ENCODE results near the gene CDKN2C.
A peak's percentile ranks its signal among the peaks of the same experiment; 100 is the strongest.

The CDKN2C gene

GRCh38 chr1:50976111-50976889, 6.3 kb downstream of the CDKN2C start:
- H3K23ac ChIP-seq (ENCODE audit: low read length), result no peak overlapping the region
- H4K5ac ChIP-seq (ENCODE audit: low read length), result no peak overlapping the region
- H4K8ac ChIP-seq (ENCODE audit: low read depth, low read length), result no peak overlapping the region
- no CpG with 5 or more reads among the region's 19 CpGs for WGBS (ENCODE audit: extremely low coverage, insufficient coverage, low lambda C conversion rate)
- H3K79me2 ChIP-seq (ENCODE audit: control insufficient read depth, insufficient read depth, low read length), result no peaks in the 10 kb centered on the region
- H3K9ac ChIP-seq (ENCODE audit: low read length), result no peak overlapping the region
- H3K4me2 ChIP-seq (ENCODE audit: low read length), result no peak overlapping the region
- no peak overlapping the region for H3K27ac ChIP-seq (ENCODE audit: low read depth, low read length)
- no peak overlapping the region for H2BK120ac ChIP-seq (ENCODE audit: low read depth, low read length)
- peaks cover 30% of the 10 kb centered on the region for H3K27me3 ChIP-seq (ENCODE audit: insufficient read depth, low read length, poor library complexity)
- H3K36me3 ChIP-seq (ENCODE audit: control insufficient read depth, insufficient read depth, low read length), result no peaks in the 10 kb centered on the region
- H3K18ac ChIP-seq (ENCODE audit: low read length), result no peak overlapping the region
- no peak overlapping the region for H2BK5ac ChIP-seq (ENCODE audit: low read length)
- no peaks in the 10 kb centered on the region for H3K79me1 ChIP-seq (ENCODE audit: low read length)
- no peak overlapping the region for H2AK5ac ChIP-seq (ENCODE audit: low read length)
- no peaks in the 10 kb centered on the region for H3K4me1 ChIP-seq (ENCODE audit: control insufficient read depth, low read depth, low read length)
- H3K4ac ChIP-seq (ENCODE audit: low read depth, low read length), result no peak overlapping the region
- no peak overlapping the region for H2BK15ac ChIP-seq (replicated peaks; ENCODE audit: low read depth)
- H3K56ac ChIP-seq (ENCODE audit: low read length), result no peak overlapping the region
- no peak overlapping the region for H3K4me3 ChIP-seq (ENCODE audit: low read length)
- peak; percentile 21 for DNase-seq

GRCh38 chr1:50976890-50977574, 7.0 kb downstream of the CDKN2C start:
- Histone ChIP-seq H2BK15ac (replicated peaks; ENCODE audit: low read depth) (no peak overlapping the region), H4K5ac (ENCODE audit: low read length) (no peak overlapping the region), H3K4me1 (ENCODE audit: control insufficient read depth, low read depth, low read length) (no peaks in the 10 kb centered on the region), H3K4me2 (ENCODE audit: low read length) (peak overlapping the region; percentile 34), H3K79me1 (ENCODE audit: low read length) (no peaks in the 10 kb centered on the region), H2AK5ac (ENCODE audit: low read length) (no peak overlapping the region), H2BK120ac (ENCODE audit: low read depth, low read length) (no peak overlapping the region), H2BK5ac (ENCODE audit: low read length) (no peak overlapping the region), H3K4ac (ENCODE audit: low read depth, low read length) (no peak overlapping the region), H3K36me3 (ENCODE audit: control insufficient read depth, insufficient read depth, low read length) (no peaks in the 10 kb centered on the region), H3K18ac (ENCODE audit: low read length) (no peak overlapping the region), H3K27ac (ENCODE audit: low read depth, low read length) (no peak overlapping the region), H3K23ac (ENCODE audit: low read length) (no peak overlapping the region), H4K8ac (ENCODE audit: low read depth, low read length) (no peak overlapping the region), H3K27me3 (ENCODE audit: insufficient read depth, low read length, poor library complexity) (peaks cover 31% of the 10 kb centered on the region), H3K79me2 (ENCODE audit: control insufficient read depth, insufficient read depth, low read length) (no peaks in the 10 kb centered on the region), H3K9ac (ENCODE audit: low read length) (no peak overlapping the region), H3K56ac (ENCODE audit: low read length) (no peak overlapping the region), H3K4me3 (ENCODE audit: low read length) (no peak overlapping the region)
- peak; percentile 57 for DNase-seq
- no CpG with 5 or more reads among the region's 26 CpGs for WGBS (ENCODE audit: extremely low coverage, insufficient coverage, low lambda C conversion rate)

GRCh38 chr1:50977575-50978143, 7.6 kb downstream of the CDKN2C start:
- Histone ChIP-seq H4K8ac (ENCODE audit: low read depth, low read length) (no peak overlapping the region), H3K79me1 (ENCODE audit: low read length) (no peaks in the 10 kb centered on the region), H3K9ac (ENCODE audit: low read length) (peak overlapping the region; percentile 52), H2BK5ac (ENCODE audit: low read length) (no peak overlapping the region), H3K4me1 (ENCODE audit: control insufficient read depth, low read depth, low read length) (no peaks in the 10 kb centered on the region), H3K23ac (ENCODE audit: low read length) (no peak overlapping the region), H3K36me3 (ENCODE audit: control insufficient read depth, insufficient read depth, low read length) (no peaks in the 10 kb centered on the region), H3K4me2 (ENCODE audit: low read length) (peak overlapping the region; percentile 34), H3K79me2 (ENCODE audit: control insufficient read depth, insufficient read depth, low read length) (no peaks in the 10 kb centered on the region), H2BK120ac (ENCODE audit: low read depth, low read length) (no peak overlapping the region), H3K27me3 (ENCODE audit: insufficient read depth, low read length, poor library complexity) (peaks cover 31% of the 10 kb centered on the region), H4K5ac (ENCODE audit: low read length) (no peak overlapping the region), H3K4me3 (ENCODE audit: low read length) (peak overlapping the region; percentile 23), H3K56ac (ENCODE audit: low read length) (peak overlapping the region; percentile 76), H2BK15ac (replicated peaks; ENCODE audit: low read depth) (no peak overlapping the region), H3K27ac (ENCODE audit: low read depth, low read length) (no peak overlapping the region), H3K18ac (ENCODE audit: low read length) (no peak overlapping the region), H3K4ac (ENCODE audit: low read depth, low read length) (no peak overlapping the region), H2AK5ac (ENCODE audit: low read length) (no peak overlapping the region)
- WGBS (ENCODE audit: extremely low coverage, insufficient coverage, low lambda C conversion rate), result no CpG with 5 or more reads among the region's 63 CpGs
- DNase-seq, result peak; percentile 52

GRCh38 chr1:50978144-50978851, 8.3 kb downstream of the CDKN2C start:
- Histone ChIP-seq H3K4me3 (ENCODE audit: low read length) (peak overlapping the region; percentile 39), H4K5ac (ENCODE audit: low read length) (no peak overlapping the region), H3K79me2 (ENCODE audit: control insufficient read depth, insufficient read depth, low read length) (no peaks in the 10 kb centered on the region), H3K27me3 (ENCODE audit: insufficient read depth, low read length, poor library complexity) (peaks cover 31% of the 10 kb centered on the region), H3K4me2 (ENCODE audit: low read length) (peak overlapping the region; percentile 73), H3K56ac (ENCODE audit: low read length) (peak overlapping the region; percentile 76), H2BK15ac (replicated peaks; ENCODE audit: low read depth) (no peak overlapping the region), H2BK120ac (ENCODE audit: low read depth, low read length) (no peak overlapping the region), H3K36me3 (ENCODE audit: control insufficient read depth, insufficient read depth, low read length) (no peaks in the 10 kb centered on the region), H3K23ac (ENCODE audit: low read length) (peak overlapping the region; percentile 9), H2AK5ac (ENCODE audit: low read length) (no peak overlapping the region), H3K18ac (ENCODE audit: low read length) (no peak overlapping the region), H3K9ac (ENCODE audit: low read length) (peak overlapping the region; percentile 52), H3K4me1 (ENCODE audit: control insufficient read depth, low read depth, low read length) (no peaks in the 10 kb centered on the region), H4K8ac (ENCODE audit: low read depth, low read length) (no peak overlapping the region), H3K27ac (ENCODE audit: low read depth, low read length) (no peak overlapping the region), H3K79me1 (ENCODE audit: low read length) (no peaks in the 10 kb centered on the region), H3K4ac (ENCODE audit: low read depth, low read length) (no peak overlapping the region), H2BK5ac (ENCODE audit: low read length) (no peak overlapping the region)
- no CpG with 5 or more reads among the region's 42 CpGs for WGBS (ENCODE audit: extremely low coverage, insufficient coverage, low lambda C conversion rate)
- peak; percentile 84 for DNase-seq

- no peak overlapping the region for H3K56ac ChIP-seq (ENCODE audit: low read length)
- H2BK5ac ChIP-seq (ENCODE audit: low read length), result no peak overlapping the region
- no peak overlapping the region for H3K27ac ChIP-seq (ENCODE audit: low read depth, low read length)
- DNase-seq, result peak; percentile 22
- H2AK5ac ChIP-seq (ENCODE audit: low read length), result no peak overlapping the region
- no peaks in the 10 kb centered on the region for H3K79me1 ChIP-seq (ENCODE audit: low read length)
- peak overlapping the region; percentile 73 for H3K4me2 ChIP-seq (ENCODE audit: low read length)
- no peak overlapping the region for H2BK15ac ChIP-seq (replicated peaks; ENCODE audit: low read depth)
- no peak overlapping the region for H3K18ac ChIP-seq (ENCODE audit: low read length)
- no peak overlapping the region for H3K4me3 ChIP-seq (ENCODE audit: low read length)
- H2BK120ac ChIP-seq (ENCODE audit: low read depth, low read length), result no peak overlapping the region
- whole genome bisulfite sequencing (ENCODE audit: extremely low coverage, insufficient coverage, low lambda C conversion rate), result no CpG with 5 or more reads among the region's 10 CpGs
- no peak overlapping the region for H3K4ac ChIP-seq (ENCODE audit: low read depth, low read length)
- no peak overlapping the region for H3K9ac ChIP-seq (ENCODE audit: low read length)
- no peaks in the 10 kb centered on the region for H3K4me1 ChIP-seq (ENCODE audit: control insufficient read depth, low read depth, low read length)
- no peak overlapping the region for H4K8ac ChIP-seq (ENCODE audit: low read depth, low read length)
- no peak overlapping the region for H3K23ac ChIP-seq (ENCODE audit: low read length)
- H3K79me2 ChIP-seq (ENCODE audit: control insufficient read depth, insufficient read depth, low read length), result no peaks in the 10 kb centered on the region
- peaks cover 24% of the 10 kb centered on the region for H3K27me3 ChIP-seq (ENCODE audit: insufficient read depth, low read length, poor library complexity)
- H3K36me3 ChIP-seq (ENCODE audit: control insufficient read depth, insufficient read depth, low read length), result no peaks in the 10 kb centered on the region
- no peak overlapping the region for H4K5ac ChIP-seq (ENCODE audit: low read length)
These were observed 9.1 kb downstream of the CDKN2C start for GRCh38 chr1:50978852-50979781.
